MM.1S (cell line): Measurements from ENCODE around the gene RXRA.

Experiments
- DNase-seq: peaks from one replicate; pipeline ENCODE4 v3.0.0-alpha.2; 2015
- H2AFZ ChIP-seq: fragments of 300-600 bp; sonication (generic); 2 replicates; pipeline ENCODE4 v1.6.0; 2016; ENCODE audit warnings: antibody characterized with exemption, low read length
- H3F3A ChIP-seq: fragments of 300-600 bp; sonication (generic); 2 replicates; pipeline ENCODE4 v1.6.1; 2016; ENCODE audit warnings: mild to moderate bottlenecking, antibody characterized with exemption, low read length, moderate library complexity, mixed read lengths; ENCODE audit not compliant: insufficient read depth
- H3K27ac ChIP-seq: fragments of 300-600 bp; sonication (generic); 2 replicates; pipeline ENCODE4 v1.5.1; 2016; ENCODE audit warnings: mild to moderate bottlenecking, low read length
- H3K27me3 ChIP-seq: fragments of 300-600 bp; sonication (generic); replicated peaks from 2 replicates; pipeline ENCODE4 v1.6.0; 2016; ENCODE audit warnings: low read length; ENCODE audit not compliant: insufficient read depth
- H3K36me3 ChIP-seq: fragments of 300-600 bp; sonication (generic); replicated peaks from 2 replicates; pipeline ENCODE4 v1.6.1; 2016; ENCODE audit warnings: mild to moderate bottlenecking, low read length, mixed read lengths; ENCODE audit not compliant: insufficient read depth
- H3K4me1 ChIP-seq: fragments of 300-600 bp; sonication (generic); 2 replicates; pipeline ENCODE4 v1.6.1; 2016; ENCODE audit warnings: low read length, mixed read lengths
- H3K4me2 ChIP-seq: fragments of 300-600 bp; sonication (generic); 2 replicates; pipeline ENCODE4 v1.6.0; 2016; ENCODE audit warnings: low read depth, low read length
- H3K4me3 ChIP-seq: fragments of 300-600 bp; sonication (generic); 2 replicates; pipeline ENCODE4 v1.5.1; 2016; ENCODE audit warnings: low read length, mixed read lengths
- H3K79me2 ChIP-seq: fragments of 300-600 bp; sonication (generic); 2 replicates; pipeline ENCODE4 v1.6.1; 2016; ENCODE audit warnings: mixed run types, low read length, mixed read lengths
- H3K9ac ChIP-seq: fragments of 300-600 bp; sonication (generic); 2 replicates; pipeline ENCODE4 v1.6.1; 2016; ENCODE audit warnings: low read length, mixed read lengths
- H3K9me2 ChIP-seq: fragments of 300-600 bp; sonication (generic); replicated peaks from 2 replicates; pipeline ENCODE4 v1.6.1; 2016; ENCODE audit warnings: mild to moderate bottlenecking, low read length, mixed read lengths; ENCODE audit not compliant: insufficient read depth
- H3K9me3 ChIP-seq: fragments of 300-600 bp; sonication (generic); replicated peaks from 2 replicates; pipeline ENCODE4 v1.6.1; 2016; ENCODE audit warnings: mild to moderate bottlenecking, low read length, mixed read lengths; ENCODE audit not compliant: insufficient read depth
- H4K20me1 ChIP-seq: fragments of 300-600 bp; sonication (generic); 2 replicates; pipeline ENCODE4 v1.6.1; 2016; ENCODE audit warnings: mild to moderate bottlenecking, low read length, moderate library complexity, mixed read lengths; ENCODE audit not compliant: insufficient read depth
- CTCF ChIP-seq: fragments of 300-600 bp; sonication (generic); IDR thresholded peaks from 2 replicates; pipeline ENCODE4 v1.5.1; 2016; ENCODE audit warnings: antibody characterized with exemption, low read length, mixed read lengths
- EZH2 ChIP-seq: fragments of 300-600 bp; sonication (generic); optimal IDR thresholded peaks from 2 replicates; pipeline ENCODE3; 2017; ENCODE audit warnings: low read depth, mild to moderate bottlenecking, antibody characterized with exemption, low read length, mixed read lengths
- EZH2phosphoT487 ChIP-seq: fragments of 300-600 bp; sonication (generic); IDR thresholded peaks from 2 replicates; pipeline ENCODE4 v1.6.1; 2018; ENCODE audit warnings: antibody characterized with exemption, low read length

RXRA gene

GRCh38 chr9:134332841-134333233 lies 6.6 kb downstream of the RXRA start:
- peaks cover 3% of the 10 kb centered on the region; the same call in 1 of the 2 replicates for H4K20me1 ChIP-seq
- H3K4me2 ChIP-seq: no peak overlapping the region
- no peak overlapping the region for H2AFZ ChIP-seq
- H3K79me2 ChIP-seq: peaks cover 51% of the 10 kb centered on the region
- H3F3A ChIP-seq: no peaks in the 10 kb centered on the region
- no peak overlapping the region for H3K9ac ChIP-seq
- H3K4me3 ChIP-seq: no peak overlapping the region
- TF ChIP-seq EZH2 (no peak), CTCF (no peak), EZH2phosphoT487 (no peak)
- no peaks in the 10 kb centered on the region for H3K36me3 ChIP-seq
- H3K27ac ChIP-seq: no peak overlapping the region
- no peaks in the 10 kb centered on the region for H3K9me2 ChIP-seq
- H3K4me1 ChIP-seq: no peaks in the 10 kb centered on the region
- H3K9me3 ChIP-seq: no peaks in the 10 kb centered on the region
- no peaks in the 10 kb centered on the region for H3K27me3 ChIP-seq
- DNase-seq: no peak

- Histone ChIP-seq H2AFZ (no peak overlapping the region), H3K4me1 (no peaks in the 10 kb centered on the region), H3K36me3 (no peaks in the 10 kb centered on the region), H3K79me2 (peaks cover 49% of the 10 kb centered on the region), H4K20me1 (peaks cover 3% of the 10 kb centered on the region; the same call in 1 of the 2 replicates), H3K4me2 (no peak overlapping the region), H3K4me3 (no peak overlapping the region), H3K27ac (no peak overlapping the region), H3F3A (no peaks in the 10 kb centered on the region), H3K27me3 (no peaks in the 10 kb centered on the region), H3K9ac (no peak overlapping the region), H3K9me2 (no peaks in the 10 kb centered on the region), H3K9me3 (no peaks in the 10 kb centered on the region)
- DNase-seq: no peak
- TF ChIP-seq CTCF: no peak
- no peak for TF ChIP-seq EZH2
- TF ChIP-seq EZH2phosphoT487: no peak
Observed at GRCh38 chr9:134333234-134333873, 7.1 kb downstream of the RXRA start.

- Histone ChIP-seq H3F3A (no peaks in the 10 kb centered on the region), H3K27ac (no peak overlapping the region), H3K27me3 (no peaks in the 10 kb centered on the region), H3K79me2 (peaks cover 43% of the 10 kb centered on the region), H3K4me2 (no peak overlapping the region), H3K4me3 (no peak overlapping the region), H3K9ac (no peak overlapping the region), H2AFZ (no peak overlapping the region), H3K4me1 (no peaks in the 10 kb centered on the region), H3K36me3 (no peaks in the 10 kb centered on the region), H4K20me1 (peaks cover 3% of the 10 kb centered on the region; the same call in 1 of the 2 replicates), H3K9me2 (no peaks in the 10 kb centered on the region), H3K9me3 (no peaks in the 10 kb centered on the region)
- no peak for DNase-seq
- TF ChIP-seq CTCF: no peak
Observed at GRCh38 chr9:134333874-134334581, 7.8 kb downstream of the RXRA start.
